GM12878 (cell line): Measurements from ENCODE around the gene RPL7A.

Source experiments
- BHLHE40 ChIP-seq, 2 experiments: fragments of 450-650 bp in 1 of 2; IDR thresholded peaks; 2 replicates each; pipeline ENCODE4 v1.6.1; 2011 to 2017; ENCODE audit warnings: low read depth in 2 of 2, borderline replicate concordance in 1 of 2, improper control_type of control experiment in 1 of 2, low read length in 1 of 2, mild to moderate bottlenecking in 1 of 2
- CHD2 ChIP-seq: IDR thresholded peaks from 2 replicates; pipeline ENCODE4 v1.6.1; 2011; ENCODE audit warnings: low read depth, low read length, improper control_type of control experiment, borderline replicate concordance
- EGR1 ChIP-seq, 2 experiments: IDR thresholded peaks; 1 replicate in 1 of 2; 2 replicates in 1 of 2; pipeline ENCODE4 v1.6.1; 2011 to 2012; ENCODE audit warnings: low read depth in 2 of 2, low read length in 2 of 2, borderline replicate concordance in 1 of 2, mild to moderate bottlenecking in 1 of 2, moderate library complexity in 1 of 2
- FOXK2 ChIP-seq: fragments of 450-650 bp; IDR thresholded peaks from 2 replicates; pipeline ENCODE4 v1.6.1; 2017; ENCODE audit warnings: mild to moderate bottlenecking, moderate library complexity
- JUNB ChIP-seq: IDR thresholded peaks from 2 replicates; pipeline ENCODE4 v1.6.1; 2016; ENCODE audit warnings: antibody characterized with exemption, mild to moderate bottlenecking
- NFYA ChIP-seq: IDR thresholded peaks from 2 replicates; pipeline ENCODE4 v1.6.1; 2011; ENCODE audit warnings: low read depth, mild to moderate bottlenecking, low read length, improper control_type of control experiment, borderline replicate concordance
- NR2C1 ChIP-seq: fragments of 450-650 bp; IDR thresholded peaks from 2 replicates; pipeline ENCODE4 v1.6.1; 2017; ENCODE audit warnings: antibody characterized with exemption, mild to moderate bottlenecking, moderate library complexity
- NR2C2 ChIP-seq: IDR thresholded peaks from 2 replicates; pipeline ENCODE4 v1.6.1; 2011; ENCODE audit warnings: borderline replicate concordance, low read depth; ENCODE audit not compliant: control insufficient read depth, insufficient read length
- RELA ChIP-seq: fragments of 450-650 bp; IDR thresholded peaks from 2 replicates; pipeline ENCODE4 v1.8.0; 2014; ENCODE audit warnings: borderline replicate concordance; ENCODE audit not compliant: partially characterized antibody
- TAF1 ChIP-seq: IDR thresholded peaks from 2 replicates; pipeline ENCODE4 v1.6.1; 2011; ENCODE audit warnings: mild to moderate bottlenecking, low read depth, low read length, borderline replicate concordance
- WRNIP1 ChIP-seq: IDR thresholded peaks from 2 replicates; pipeline ENCODE4 v1.6.1; 2011; ENCODE audit warnings: low read depth, low read length, improper control_type of control experiment, borderline replicate concordance
- TF ChIP-seq, protein P1 (sequence below), 3 experiments: IDR thresholded peaks in 2 of 3; conservative IDR thresholded peaks in 1 of 3; 2 replicates each; pipeline ENCODE4 v1.5.1; 2011; ENCODE audit warnings: low read depth in 3 of 3, low read length in 3 of 3, mild to moderate bottlenecking in 3 of 3, control low read depth in 2 of 3, moderate library complexity in 2 of 3, inconsistent platforms in 1 of 3, mixed read lengths in 1 of 3; ENCODE audit not compliant: control insufficient read depth in 2 of 3, insufficient read depth in 1 of 3; ENCODE audit errors: extremely low read depth in 1 of 3

DNA sequence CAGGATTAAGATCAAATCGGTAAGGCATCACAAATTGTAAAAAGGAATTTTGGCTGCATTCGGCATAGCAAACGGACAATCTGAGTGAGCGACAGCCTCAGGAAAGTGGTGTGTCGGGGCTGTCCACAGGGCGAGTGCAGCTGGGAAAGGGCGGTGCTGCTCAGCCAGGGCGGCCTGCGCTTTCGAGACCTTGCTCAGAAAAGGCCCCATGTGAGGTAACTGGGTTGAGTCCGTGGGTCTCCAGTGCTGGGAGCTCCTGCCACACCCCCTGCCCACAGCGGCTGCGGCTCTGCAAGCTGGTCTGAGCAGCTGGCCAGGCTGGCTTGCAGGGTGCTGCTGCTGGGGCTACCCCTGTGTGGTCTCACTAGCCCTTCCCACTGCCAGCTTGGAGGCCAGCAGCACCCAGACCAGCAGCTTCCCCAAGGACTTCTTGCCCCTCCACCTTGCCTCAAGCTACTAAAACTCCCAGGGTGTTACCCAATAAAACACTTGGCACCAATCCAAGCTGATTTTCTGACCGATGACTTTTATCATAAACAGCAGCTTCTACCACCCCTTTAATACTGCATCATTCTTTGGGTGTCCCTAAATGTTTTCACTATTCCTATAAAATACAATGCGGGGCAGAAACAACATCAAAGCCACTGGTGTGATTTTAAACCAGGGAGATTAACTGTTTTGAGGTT, 14.5 kb downstream of the RPL7A start:
- TF ChIP-seq FOXK2 (no peak), CHD2 (no peak), BHLHE40 (IDR thresholded peaks at IDR 0.05; ENCODE audit: borderline replicate concordance in 1 of 2, low read depth in 2 of 2, low read length in 1 of 2) (no peak), NR2C2 (no peak), NR2C1 (no peak), TAF1 (no peak), RELA (no peak), WRNIP1 (no peak), JUNB (no peak), NFYA (no peak), EGR1 (IDR thresholded peaks at IDR 0.05; ENCODE audit: borderline replicate concordance in 1 of 2, low read depth in 2 of 2, low read length in 2 of 2) (no peak)
- TF ChIP-seq, protein P1, sequence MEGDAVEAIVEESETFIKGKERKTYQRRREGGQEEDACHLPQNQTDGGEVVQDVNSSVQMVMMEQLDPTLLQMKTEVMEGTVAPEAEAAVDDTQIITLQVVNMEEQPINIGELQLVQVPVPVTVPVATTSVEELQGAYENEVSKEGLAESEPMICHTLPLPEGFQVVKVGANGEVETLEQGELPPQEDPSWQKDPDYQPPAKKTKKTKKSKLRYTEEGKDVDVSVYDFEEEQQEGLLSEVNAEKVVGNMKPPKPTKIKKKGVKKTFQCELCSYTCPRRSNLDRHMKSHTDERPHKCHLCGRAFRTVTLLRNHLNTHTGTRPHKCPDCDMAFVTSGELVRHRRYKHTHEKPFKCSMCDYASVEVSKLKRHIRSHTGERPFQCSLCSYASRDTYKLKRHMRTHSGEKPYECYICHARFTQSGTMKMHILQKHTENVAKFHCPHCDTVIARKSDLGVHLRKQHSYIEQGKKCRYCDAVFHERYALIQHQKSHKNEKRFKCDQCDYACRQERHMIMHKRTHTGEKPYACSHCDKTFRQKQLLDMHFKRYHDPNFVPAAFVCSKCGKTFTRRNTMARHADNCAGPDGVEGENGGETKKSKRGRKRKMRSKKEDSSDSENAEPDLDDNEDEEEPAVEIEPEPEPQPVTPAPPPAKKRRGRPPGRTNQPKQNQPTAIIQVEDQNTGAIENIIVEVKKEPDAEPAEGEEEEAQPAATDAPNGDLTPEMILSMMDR (IDR thresholded peaks at IDR 0.05 in 2 of 3, conservative IDR thresholded peaks at IDR 0.05 in 1 of 3; ENCODE audit: control insufficient read depth in 2 of 3, extremely low read depth in 1 of 3, insufficient read depth in 1 of 3, low read depth in 3 of 3, low read length in 3 of 3) = no peak
